Ectodermal cell (in vitro differentiated cells): ENCODE results near the gene RPS21.

Source experiments
- H3K27ac ChIP-seq: 2 replicates; pipeline ENCODE4 v1.7.0; 2013; ENCODE audit warnings: mild to moderate bottlenecking, low read depth, low read length; ENCODE audit not compliant: insufficient read depth, poor library complexity, severe bottlenecking
- H3K27me3 ChIP-seq: 2 replicates; pipeline ENCODE4 v1.7.0; 2013; ENCODE audit warnings: mild to moderate bottlenecking, low read length; ENCODE audit not compliant: insufficient read depth, control insufficient read depth, poor library complexity, severe bottlenecking
- H3K36me3 ChIP-seq: one replicate; pipeline ENCODE4 v1.7.0; 2013; ENCODE audit warnings: low read length; ENCODE audit not compliant: control insufficient read depth, insufficient read depth
- H3K4me1 ChIP-seq: one replicate; pipeline ENCODE4 v1.7.0; 2013; ENCODE audit warnings: low read length; ENCODE audit not compliant: control insufficient read depth, insufficient read depth
- H3K4me3 ChIP-seq: 2 replicates; pipeline ENCODE4 v1.7.0; 2013; ENCODE audit warnings: low read depth, low read length, control low read depth; ENCODE audit not compliant: insufficient read depth
- H3K9me3 ChIP-seq: 2 replicates; pipeline ENCODE4 v1.7.0; 2013; ENCODE audit warnings: mild to moderate bottlenecking, low read length, moderate library complexity; ENCODE audit not compliant: control insufficient read depth
- WGBS, 2 experiments: methylation state at CpG; one replicate each; pipeline ENCODE4 v1.1.7; 2013; ENCODE audit warnings: missing lambda C conversion rate in 2 of 2; 5-methylcytosine and 5-hydroxymethylcytosine counted together

The RPS21 gene

DNA sequence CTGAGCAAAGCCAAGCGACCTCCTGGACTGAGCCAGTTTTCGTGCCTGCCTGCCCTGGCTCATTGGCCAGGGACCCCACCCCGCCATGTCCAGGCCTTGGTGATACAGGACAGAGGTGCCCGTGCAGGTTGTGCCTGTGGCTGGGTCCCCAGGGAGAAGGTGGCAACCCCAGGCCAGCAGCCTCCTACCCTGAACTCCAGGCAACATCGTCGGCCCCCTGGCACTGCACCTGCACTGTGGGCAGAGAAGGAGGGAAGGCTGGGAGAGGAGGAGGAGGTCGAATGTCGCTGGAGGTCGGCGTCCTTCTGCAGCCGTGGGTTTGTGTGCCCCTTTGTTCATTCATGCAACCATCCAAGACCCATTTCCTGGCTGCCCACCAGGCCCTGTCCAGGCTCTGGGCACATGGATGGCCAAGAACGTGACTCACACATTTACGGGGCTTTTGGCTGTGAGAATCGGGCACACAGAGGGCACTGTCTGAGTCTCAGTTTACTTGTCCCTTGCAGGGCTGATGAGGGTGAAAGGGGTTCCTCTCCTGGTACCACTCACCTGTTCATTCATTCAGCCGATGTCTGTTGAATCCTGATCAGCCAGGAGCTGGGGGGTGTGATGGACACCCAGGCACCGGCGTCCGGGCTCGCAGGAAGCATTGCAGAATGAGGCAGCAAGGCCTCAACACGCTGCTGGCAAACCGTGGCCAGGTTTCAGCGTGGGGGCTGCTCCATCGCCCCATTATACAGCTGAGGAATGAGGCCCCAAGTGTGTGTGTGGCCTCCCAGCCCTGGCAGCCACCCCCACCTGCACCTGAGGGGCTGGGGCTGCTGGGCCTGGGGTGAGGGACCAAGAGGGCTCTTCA is 42.8 kb downstream of the RPS21 start:
- Histone ChIP-seq H3K27me3 (no peaks in the 10 kb centered on the region), H3K27ac (no peak overlapping the region), H3K36me3 (no peaks in the 10 kb centered on the region), H3K4me1 (peaks cover 10% of the 10 kb centered on the region), H3K9me3 (no peaks in the 10 kb centered on the region), H3K4me3 (no peak overlapping the region)
- 91 to 93% methylated on average over 23 of the region's 23 CpGs for WGBS, 2 experiments

- Histone ChIP-seq H3K4me3 (no peak overlapping the region), H3K27me3 (no peaks in the 10 kb centered on the region)
These were observed 43.5 kb downstream of the RPS21 start for GRCh38 chr20:62430311-62430853.

GRCh38 chr20:62430866-62431447 is 44.1 kb downstream of the RPS21 start:
- Histone ChIP-seq H3K27ac (no peak overlapping the region), H3K27me3 (no peaks in the 10 kb centered on the region), H3K9me3 (no peaks in the 10 kb centered on the region), H3K36me3 (no peaks in the 10 kb centered on the region), H3K4me1 (peaks cover 10% of the 10 kb centered on the region), H3K4me3 (no peak overlapping the region)
- 78 to 80% methylated on average over 23 of the region's 23 CpGs for WGBS, 2 experiments

More at GRCh38 chr20:62430311-62430853, 43.5 kb downstream of the RPS21 start:
- H3K27ac ChIP-seq: no peak overlapping the region
- 85 to 90% methylated on average over 9 to 10 of the region's 10 CpGs for whole genome bisulfite sequencing, 2 experiments
- H3K36me3 ChIP-seq: no peaks in the 10 kb centered on the region
- no peaks in the 10 kb centered on the region for H3K9me3 ChIP-seq
- H3K4me1 ChIP-seq: peaks cover 10% of the 10 kb centered on the region

- no peak overlapping the region for H3K27ac ChIP-seq
- peaks cover under 1% of the 10 kb centered on the region for H3K4me1 ChIP-seq
- no peaks in the 10 kb centered on the region for H3K36me3 ChIP-seq
- no peaks in the 10 kb centered on the region for H3K9me3 ChIP-seq
- no peak overlapping the region for H3K4me3 ChIP-seq
- no peaks in the 10 kb centered on the region for H3K27me3 ChIP-seq
- 91 to 92% methylated on average over 30 to 32 of the region's 32 CpGs for WGBS, 2 experiments
These were observed 47.0 kb downstream of the RPS21 start for GRCh38 chr20:62433658-62434497.

GRCh38 chr20:62436692-62437091 is 49.8 kb downstream of the RPS21 start:
- no peaks in the 10 kb centered on the region for H3K36me3 ChIP-seq
- no peak overlapping the region for H3K4me3 ChIP-seq
- H3K27ac ChIP-seq: no peak overlapping the region
- 88 to 96% methylated on average over 3 of the region's 3 CpGs for WGBS, 2 experiments
- H3K4me1 ChIP-seq: no peaks in the 10 kb centered on the region
- H3K27me3 ChIP-seq: no peaks in the 10 kb centered on the region
- no peaks in the 10 kb centered on the region for H3K9me3 ChIP-seq

DNA sequence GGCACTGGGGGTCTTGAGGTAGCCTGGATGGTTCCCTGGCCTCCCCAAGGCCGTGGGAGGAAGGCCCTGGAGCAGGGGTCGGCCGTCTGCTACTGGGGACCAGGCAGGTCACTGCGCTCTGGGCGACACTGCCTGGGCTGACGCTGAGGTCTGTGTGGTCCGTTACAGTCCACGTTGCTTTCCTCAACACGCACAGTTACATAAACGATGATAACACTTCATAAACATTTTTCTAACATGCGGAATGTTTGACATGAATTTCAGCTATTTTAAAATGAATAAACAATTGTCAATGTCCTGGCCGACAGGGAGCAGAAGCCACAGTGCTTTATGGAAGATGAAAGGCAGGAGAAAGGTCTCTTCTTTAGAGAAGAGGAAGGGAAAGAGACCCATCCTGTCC is 50.6 kb downstream of the RPS21 start:
- Histone ChIP-seq H3K4me3 (no peak overlapping the region), H3K27me3 (no peaks in the 10 kb centered on the region), H3K36me3 (no peaks in the 10 kb centered on the region), H3K27ac (no peak overlapping the region), H3K9me3 (no peaks in the 10 kb centered on the region), H3K4me1 (no peaks in the 10 kb centered on the region)
- WGBS, 2 experiments: 93 to 95% methylated on average over 12 of the region's 12 CpGs

GRCh38 chr20:62437927-62438326 is 51.0 kb downstream of the RPS21 start:
- no peaks in the 10 kb centered on the region for H3K36me3 ChIP-seq
- WGBS, 2 experiments: 91 to 92% methylated on average over 24 of the region's 24 CpGs
- no peak overlapping the region for H3K4me3 ChIP-seq
- H3K27me3 ChIP-seq: no peaks in the 10 kb centered on the region
- no peaks in the 10 kb centered on the region for H3K9me3 ChIP-seq
- no peaks in the 10 kb centered on the region for H3K4me1 ChIP-seq
- no peak overlapping the region for H3K27ac ChIP-seq
